GM23338 (cell line): ENCODE results near the gene CCDC197.

ENCODE experiments used
- CREB1 ChIP-seq: fragments of 250-450 bp; sonication (Bioruptor Pico); IDR thresholded peaks from 2 replicates; pipeline ENCODE4 v1.5.0; 2020; ENCODE audit warnings: low read depth, mild to moderate bottlenecking, moderate library complexity
- CTCF ChIP-seq, 2 experiments: fragments of 200-600 bp in 1 of 2; sonication (generic) in 1 of 2; conservative IDR thresholded peaks; 2 replicates each; pipeline versions ENCODE4 v1.5.1 to v1.6.1; 2016 to 2017; ENCODE audit warnings: antibody characterized with exemption in 2 of 2, low read depth in 2 of 2, mild to moderate bottlenecking in 2 of 2, moderate library complexity in 1 of 2
- ETS1 ChIP-seq: IDR thresholded peaks from 2 replicates; pipeline ENCODE4 v1.6.1; 2016; ENCODE audit warnings: antibody characterized with exemption
- EZH2 ChIP-seq: fragments of 200-600 bp; sonication (generic); IDR thresholded peaks from one replicate; pipeline ENCODE4 v1.8.0; 2017; ENCODE audit warnings: antibody characterized with exemption, mild to moderate bottlenecking, low read depth; ENCODE audit not compliant: unreplicated experiment
- EZH2phosphoT487 ChIP-seq: fragments of 200-600 bp; sonication (generic); IDR thresholded peaks from one replicate; pipeline ENCODE4 v1.8.1; 2018; ENCODE audit warnings: antibody characterized with exemption; ENCODE audit not compliant: unreplicated experiment
- JUNB ChIP-seq: IDR thresholded peaks from one replicate; pipeline ENCODE4 v1.6.1; 2016; ENCODE audit warnings: antibody characterized with exemption; ENCODE audit not compliant: unreplicated experiment
- NANOG ChIP-seq: IDR thresholded peaks from 2 replicates; pipeline ENCODE4 v1.6.1; 2016; ENCODE audit warnings: antibody characterized with exemption, borderline replicate concordance
- POLR2AphosphoS5 ChIP-seq: IDR thresholded peaks from 2 replicates; pipeline ENCODE4 v1.6.1; 2016; ENCODE audit warnings: antibody characterized with exemption, low read depth
- REST ChIP-seq: IDR thresholded peaks from one replicate; pipeline ENCODE4 v1.6.1; 2018; ENCODE audit warnings: antibody characterized with exemption; ENCODE audit not compliant: unreplicated experiment
- STAT1 ChIP-seq: IDR thresholded peaks from one replicate; pipeline ENCODE4 v1.6.1; 2016; ENCODE audit warnings: antibody characterized with exemption; ENCODE audit not compliant: unreplicated experiment
- ZNF331 ChIP-seq: fragments of 250-450 bp; sonication (Bioruptor Pico); IDR thresholded peaks from 2 replicates; pipeline ENCODE4 v1.5.0; 2020; ENCODE audit warnings: low read depth, mild to moderate bottlenecking, moderate library complexity

DNA sequence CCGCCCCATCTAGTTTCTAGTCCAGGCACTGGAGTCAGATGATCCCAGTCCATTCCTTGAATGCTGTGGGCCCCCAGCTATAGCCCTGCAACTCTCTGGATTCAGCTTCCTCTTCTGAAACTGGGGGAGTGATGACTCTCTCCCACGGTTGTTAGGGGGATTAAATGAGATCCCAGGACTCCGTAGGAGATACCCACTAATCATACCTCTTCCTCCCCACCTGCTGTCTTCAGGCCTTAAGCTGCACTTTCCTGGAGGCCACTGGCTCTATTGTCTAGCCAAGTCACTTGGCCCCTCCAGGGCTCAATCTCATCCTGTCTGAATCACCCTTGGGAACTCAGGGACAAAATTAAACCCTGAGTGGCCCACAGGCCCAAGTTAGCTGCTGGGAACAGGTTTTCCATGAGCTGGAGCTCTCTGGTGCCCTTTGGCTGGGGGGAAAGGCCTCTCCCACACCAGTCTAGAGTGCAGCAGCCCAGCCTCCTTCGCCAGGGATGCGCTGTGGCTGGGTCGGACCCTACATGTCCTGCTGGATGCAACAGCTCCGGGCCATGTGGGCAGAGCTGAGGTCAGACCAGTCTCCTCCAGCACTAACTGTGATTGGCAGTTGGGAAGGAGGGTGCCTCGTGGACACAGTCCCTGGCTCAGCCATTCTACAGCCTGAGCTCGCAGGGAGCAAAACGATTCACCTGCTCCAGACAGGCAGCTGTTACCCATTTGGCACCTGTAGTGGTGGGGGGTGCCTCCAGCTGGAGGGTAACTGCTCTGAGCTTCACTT, 14.7 kb upstream of the CCDC197 start:
- TF ChIP-seq CTCF (conservative IDR thresholded peaks at IDR 0.05; ENCODE audit: low read depth in 2 of 2): no peak
- TF ChIP-seq JUNB: no peak
- no peak for TF ChIP-seq EZH2phosphoT487
- no peak for TF ChIP-seq POLR2AphosphoS5
- TF ChIP-seq EZH2: no peak
- TF ChIP-seq REST: no peak
- TF ChIP-seq CREB1 (CRISPR knock-in tag): no peak
- no peak for TF ChIP-seq NANOG
- TF ChIP-seq ETS1: no peak
- TF ChIP-seq ZNF331: no peak
- TF ChIP-seq STAT1: no peak
